CD14-positive monocyte (primary cell): ENCODE data around the gene HARBI1. TPM values are rescaled to one million over a fixed set of nuclear protein-coding genes. Genes with fewer than 3 reads are reported as not detected.

Experiments
- DNase-seq, 3 donors: peaks; one replicate each; pipeline ENCODE4 v3.0.0-alpha.2; 2011 to 2022
- H2AFZ ChIP-seq: 2 replicates; pipeline ENCODE4 v1.6.0; 2012; ENCODE audit warnings: mild to moderate bottlenecking, low read depth, low read length, inconsistent platforms; ENCODE audit not compliant: insufficient read depth, poor library complexity, severe bottlenecking
- H3K27ac ChIP-seq, 2 donors: 1 replicate in 1 of 2; 2 replicates in 1 of 2; pipeline ENCODE4 v1.5.1; 2012 to 2013; ENCODE audit warnings: low read length in 2 of 2, control low read depth in 1 of 2, inconsistent platforms in 1 of 2, low read depth in 1 of 2, mild to moderate bottlenecking in 1 of 2
- H3K27me3 ChIP-seq, 2 donors: one replicate each; pipeline versions ENCODE4 v1.6.0 to v1.6.1; 2011 to 2013; ENCODE audit warnings: low read length in 2 of 2; ENCODE audit not compliant: control insufficient read depth in 2 of 2, insufficient read depth in 2 of 2
- H3K36me3 ChIP-seq, 2 donors: replicated peaks in 1 of 2; 1 replicate in 1 of 2; 2 replicates in 1 of 2; pipeline versions ENCODE4 v1.5.1 to v1.6.1; 2012 to 2013; ENCODE audit warnings: low read length in 2 of 2, control low read depth in 1 of 2, inconsistent platforms in 1 of 2, mild to moderate bottlenecking in 1 of 2; ENCODE audit not compliant: insufficient read depth in 2 of 2, control insufficient read depth in 1 of 2
- H3K4me1 ChIP-seq, 2 donors: 1 replicate in 1 of 2; 2 replicates in 1 of 2; pipeline versions ENCODE4 v1.5.1 to v1.6.1; 2012 to 2013; ENCODE audit warnings: low read length in 2 of 2, control low read depth in 1 of 2, inconsistent platforms in 1 of 2, mild to moderate bottlenecking in 1 of 2, moderate library complexity in 1 of 2; ENCODE audit not compliant: insufficient read depth in 2 of 2, control insufficient read depth in 1 of 2
- H3K4me2 ChIP-seq: replicated peaks from 2 replicates; pipeline ENCODE3; 2012; ENCODE audit warnings: low read length, moderate library complexity, mild to moderate bottlenecking; ENCODE audit not compliant: poor library complexity, severe bottlenecking; ENCODE audit errors: extremely low read depth
- H3K4me3 ChIP-seq, 3 experiments: fragments of 200-600 bp in 1 of 3; sonication (generic) in 1 of 3; replicated peaks in 1 of 3; 1 replicate in 2 of 3; 2 replicates in 1 of 3; pipeline ENCODE4 v1.5.1; 2011 to 2013; ENCODE audit warnings: low read length in 3 of 3, mild to moderate bottlenecking in 3 of 3, control low read depth in 2 of 3, low read depth in 2 of 3, inconsistent platforms in 1 of 3, moderate library complexity in 1 of 3
- H3K79me2 ChIP-seq: 2 replicates; pipeline ENCODE4 v1.6.0; 2012; ENCODE audit warnings: mild to moderate bottlenecking, control low read depth, inconsistent platforms, low read length, moderate library complexity; ENCODE audit not compliant: insufficient read depth
- H3K9ac ChIP-seq: 2 replicates; pipeline ENCODE4 v1.6.0; 2017; ENCODE audit warnings: low read length, mild to moderate bottlenecking; ENCODE audit not compliant: insufficient read depth, poor library complexity, severe bottlenecking
- H3K9me3 ChIP-seq, 2 donors: replicated peaks in 1 of 2; 1 replicate in 1 of 2; 2 replicates in 1 of 2; pipeline versions ENCODE4 v1.5.1 to v1.6.1; 2012 to 2013; ENCODE audit warnings: low read length in 2 of 2, control low read depth in 1 of 2; ENCODE audit not compliant: control insufficient read depth in 1 of 2, insufficient read depth in 1 of 2
- H4K20me1 ChIP-seq: 2 replicates; pipeline ENCODE4 v1.6.0; 2012; ENCODE audit warnings: mild to moderate bottlenecking, low read length, control low read depth, moderate library complexity; ENCODE audit not compliant: insufficient read depth
- H3K27ac Mint-ChIP-seq, 7 donors: one replicate each; pipeline ENCODE4 v1.8.0; 2020; ENCODE audit warnings: mild to moderate bottlenecking in 7 of 7, mixed read lengths in 7 of 7, moderate library complexity in 6 of 7, inconsistent platforms in 2 of 7
- H3K27me3 Mint-ChIP-seq, 3 donors: one replicate each; pipeline ENCODE4 v1.8.0; 2021 to 2022; ENCODE audit warnings: low read depth in 3 of 3, mild to moderate bottlenecking in 3 of 3, mixed read lengths in 3 of 3, moderate library complexity in 3 of 3, inconsistent platforms in 1 of 3
- H3K36me3 Mint-ChIP-seq, 2 donors: one replicate each; pipeline ENCODE4 v1.8.0; 2020; ENCODE audit warnings: mixed read lengths in 2 of 2, inconsistent platforms in 1 of 2, mild to moderate bottlenecking in 1 of 2
- H3K4me1 Mint-ChIP-seq: one replicate; pipeline ENCODE4 v1.8.0; 2020; ENCODE audit warnings: mild to moderate bottlenecking, mixed read lengths
- H3K4me3 Mint-ChIP-seq, 2 donors: one replicate each; pipeline ENCODE4 v1.8.0; 2020; ENCODE audit warnings: mild to moderate bottlenecking in 2 of 2, mixed read lengths in 2 of 2, moderate library complexity in 1 of 2
- H3K9me3 Mint-ChIP-seq, 7 donors: one replicate each; pipeline ENCODE4 v1.8.0; 2020 to 2022; ENCODE audit warnings: mixed read lengths in 7 of 7, mild to moderate bottlenecking in 6 of 7, moderate library complexity in 6 of 7, inconsistent platforms in 2 of 7
- CTCF ChIP-seq: fragments of 200-600 bp; IDR thresholded peaks from one replicate; pipeline ENCODE4 v1.8.0; 2022; ENCODE audit warnings: antibody characterized with exemption, mild to moderate bottlenecking
- WGBS: methylation state at CpG from one replicate; pipeline ENCODE4 v1.1.5; 2013; ENCODE audit warnings: missing lambda C conversion rate; ENCODE audit not compliant: insufficient coverage; 5-methylcytosine and 5-hydroxymethylcytosine counted together
- intact Hi-C, 2 donors: fragments of 100-400 bp; cut with micrococcal nuclease; formaldehyde crosslinking; loops; one replicate each; pipeline versions ENCODE4 v1.15.0 to v1.15.1; 2023
- polyA plus RNA-seq, 3 donors: library from polyadenylated mRNA; depleted of rRNA in 1 of 3; unstranded in 2 of 3; stranded (reverse) in 1 of 3; fragments of 300-500 nt in 2 of 3; fragments of >200 nt in 1 of 3; fragmentation: Illumina TruSeq in 2 of 3; gene quantifications; 1 replicate in 2 of 3; 2 replicates in 1 of 3; pipeline ENCODE4 v1.2.3, GENCODE V29; 2012 to 2021

Gene HARBI1
- polyA plus RNA-seq, 3 donors, result 2.1 to 4.4 (median 2.1) TPM

- H3K27me3 ChIP-seq, result no peaks in the 10 kb centered on the region
- H3K27ac ChIP-seq, result peak overlapping the region; percentile 92 to 99
- DNase-seq, result peak; percentile 13 to 59 (median 47)
- peaks cover 60% of the 10 kb centered on the region for H3K79me2 ChIP-seq
- peak overlapping the region; percentile 99 for H3K9ac ChIP-seq
- Mint-ChIP-seq H3K4me3 (peak overlapping the region; percentile 93 to 99), H3K9me3 (no peaks in the 10 kb centered on the region), H3K36me3 (peaks cover 11 to 19% of the 10 kb centered on the region in 2 donors), H3K27me3 (no peaks in the 10 kb centered on the region), H3K27ac (peak overlapping the region; percentile 93 to 100 (median 99)), H3K4me1 (peaks cover 27% of the 10 kb centered on the region)
- WGBS, result 2% methylated on average over 13 of the region's 15 CpGs
- H2AFZ ChIP-seq, result peak overlapping the region; percentile 90
- H4K20me1 ChIP-seq, result peaks cover 13% of the 10 kb centered on the region
- no peak for TF ChIP-seq CTCF
- peaks cover 14 to 15% of the 10 kb centered on the region in 2 donors for H3K36me3 ChIP-seq
- peak overlapping the region; percentile 75 to 96 (median 95) for H3K4me3 ChIP-seq
- H3K4me2 ChIP-seq, result peak overlapping the region; percentile 87
- intact Hi-C loops, result loop anchor here (5.0 to 10.0 kb wide), 4 partner anchors 86 to 702 kb away; partner anchors contain the start of genes ARFGAP2 (in 1 of the 2), ARHGAP1 (in 1 of the 2), MDK (in 1 of the 2) and PEX16 (in 1 of the 2)
- peaks cover 17 to 25% of the 10 kb centered on the region in 2 donors for H3K4me1 ChIP-seq
- H3K9me3 ChIP-seq, result no peaks in the 10 kb centered on the region
Measured at GRCh38 chr11:46616551-46617133, 385 bp downstream of the HARBI1 start.

- Histone ChIP-seq H3K27ac (peak overlapping the region in 1 of 2 donors; percentile 99), H2AFZ (no peak overlapping the region), H4K20me1 (peaks cover 11% of the 10 kb centered on the region), H3K9ac (no peak overlapping the region), H3K4me1 (peaks cover 17 to 25% of the 10 kb centered on the region in 2 donors), H3K4me3 (no peak overlapping the region), H3K27me3 (no peaks in the 10 kb centered on the region), H3K79me2 (peaks cover 51% of the 10 kb centered on the region), H3K4me2 (no peak overlapping the region), H3K9me3 (no peaks in the 10 kb centered on the region), H3K36me3 (peaks cover 7 to 8% of the 10 kb centered on the region in 2 donors)
- Mint-ChIP-seq H3K27ac (peak overlapping the region in 4 of 7 donors; percentile 20 to 99 (median 56)), H3K4me3 (no peak overlapping the region), H3K27me3 (no peaks in the 10 kb centered on the region), H3K36me3 (peaks cover 4 to 10% of the 10 kb centered on the region in 2 donors), H3K4me1 (peaks cover 29% of the 10 kb centered on the region), H3K9me3 (no peaks in the 10 kb centered on the region)
- no peak for DNase-seq
- no peak for TF ChIP-seq CTCF
- WGBS, result 100% methylated on average over 6 of the region's 7 CpGs
- intact Hi-C loops, result loop anchor here (5.0 to 10.0 kb wide), 4 partner anchors 87 to 701 kb away; partner anchors contain the start of genes ARFGAP2 (in 1 of the 2), ARHGAP1 (in 1 of the 2), MDK (in 1 of the 2) and PEX16 (in 1 of the 2)
Measured at GRCh38 chr11:46615756-46616155, 1.3 kb downstream of the HARBI1 start.
